Measurements from ENCODE around the gene SIRT3. TPM values are rescaled to one million over a fixed set of nuclear protein-coding genes. Genes with fewer than 3 reads are reported as not detected.
"Not testable (repeated sequence)": the region's sequence is repeated elsewhere in the genome, so short reads cannot be mapped to it uniquely, and the experiment has no call there.

SIRT3 gene
- total RNA-seq, 1 donor from 2014 or later = 18.5 TPM

GRCh38 chr11:250274-250673, 14.1 kb upstream of the SIRT3 start:
- no peaks in the 10 kb centered on the region for H3K27me3 Mint-ChIP-seq (ENCODE audit: low read depth)
- no peak for DNase-seq (ENCODE audit: low spot score)
- H3K27ac Mint-ChIP-seq (ENCODE audit: unreplicated experiment) = no peak overlapping the region
- peaks cover 42% of the 10 kb centered on the region for H3K36me3 Mint-ChIP-seq (ENCODE audit: low read depth)
- H3K4me1 Mint-ChIP-seq (ENCODE audit: low read depth) = no peaks in the 10 kb centered on the region
- H3K4me3 Mint-ChIP-seq (ENCODE audit: unreplicated experiment) = no peak overlapping the region
- no peaks in the 10 kb centered on the region for H3K9me3 Mint-ChIP-seq (ENCODE audit: low read depth)
- TF ChIP-seq CTCF (IDR thresholded peaks at IDR 0.05) = no peak

GRCh38 chr11:249062-249461, 12.9 kb upstream of the SIRT3 start:
- Mint-ChIP-seq H3K27me3 (ENCODE audit: low read depth) (no peaks in the 10 kb centered on the region), H3K27ac (ENCODE audit: unreplicated experiment) (peak overlapping the region; percentile 30), H3K36me3 (ENCODE audit: low read depth) (peaks cover 47% of the 10 kb centered on the region), H3K9me3 (ENCODE audit: low read depth) (no peaks in the 10 kb centered on the region), H3K4me1 (ENCODE audit: low read depth) (no peaks in the 10 kb centered on the region), H3K4me3 (ENCODE audit: unreplicated experiment) (no peak overlapping the region)
- no peak for DNase-seq (ENCODE audit: low spot score)
- TF ChIP-seq CTCF (IDR thresholded peaks at IDR 0.05) = no peak

GRCh38 chr11:244376-244775, 8.2 kb upstream of the SIRT3 start:
- H3K27ac Mint-ChIP-seq (ENCODE audit: unreplicated experiment) = no peak overlapping the region
- H3K4me3 Mint-ChIP-seq (ENCODE audit: unreplicated experiment) = no peak overlapping the region
- H3K36me3 Mint-ChIP-seq (ENCODE audit: low read depth) = peaks cover 41% of the 10 kb centered on the region
- H3K9me3 Mint-ChIP-seq (ENCODE audit: low read depth) = no peaks in the 10 kb centered on the region
- DNase-seq (ENCODE audit: low spot score) = no peak
- no peaks in the 10 kb centered on the region for H3K27me3 Mint-ChIP-seq (ENCODE audit: low read depth)
- H3K4me1 Mint-ChIP-seq (ENCODE audit: low read depth) = peaks cover 6% of the 10 kb centered on the region
- TF ChIP-seq CTCF (IDR thresholded peaks at IDR 0.05) = no peak

GRCh38 chr11:241634-242033, 5.5 kb upstream of the SIRT3 start:
- no peak overlapping the region for H3K4me3 Mint-ChIP-seq (ENCODE audit: unreplicated experiment)
- H3K4me1 Mint-ChIP-seq (ENCODE audit: low read depth) = peaks cover 22% of the 10 kb centered on the region
- H3K27ac Mint-ChIP-seq (ENCODE audit: unreplicated experiment) = peak overlapping the region; percentile 18
- no peak for DNase-seq (ENCODE audit: low spot score)
- no peaks in the 10 kb centered on the region for H3K27me3 Mint-ChIP-seq (ENCODE audit: low read depth)
- no peaks in the 10 kb centered on the region for H3K9me3 Mint-ChIP-seq (ENCODE audit: low read depth)
- H3K36me3 Mint-ChIP-seq (ENCODE audit: low read depth) = peaks cover 26% of the 10 kb centered on the region
- no peak for TF ChIP-seq CTCF (IDR thresholded peaks at IDR 0.05)

GRCh38 chr11:240315-240714, 4.2 kb upstream of the SIRT3 start:
- TF ChIP-seq CTCF (IDR thresholded peaks at IDR 0.05) = no peak
- Mint-ChIP-seq H3K4me1 (ENCODE audit: low read depth) (peaks cover 26% of the 10 kb centered on the region), H3K36me3 (ENCODE audit: low read depth) (peaks cover 21% of the 10 kb centered on the region), H3K4me3 (ENCODE audit: unreplicated experiment) (no peak overlapping the region), H3K27me3 (ENCODE audit: low read depth) (no peaks in the 10 kb centered on the region), H3K27ac (ENCODE audit: unreplicated experiment) (no peak overlapping the region), H3K9me3 (ENCODE audit: low read depth) (no peaks in the 10 kb centered on the region)
- DNase-seq (ENCODE audit: low spot score) = no peak

GRCh38 chr11:238346-238745, 2.2 kb upstream of the SIRT3 start:
- peak overlapping the region; percentile 36 for H3K27ac Mint-ChIP-seq (ENCODE audit: unreplicated experiment)
- peaks cover 30% of the 10 kb centered on the region for H3K4me1 Mint-ChIP-seq (ENCODE audit: low read depth)
- DNase-seq (ENCODE audit: low spot score); H3K9me3 Mint-ChIP-seq (ENCODE audit: low read depth); H3K4me3 Mint-ChIP-seq (ENCODE audit: unreplicated experiment); H3K27me3 Mint-ChIP-seq (ENCODE audit: low read depth): not testable (repeated sequence)
- peaks cover 15% of the 10 kb centered on the region for H3K36me3 Mint-ChIP-seq (ENCODE audit: low read depth)
